HEK293T (cell line): ENCODE data around the gene CLASP1.
"Not testable (repeated sequence)": the region's sequence is repeated elsewhere in the genome, so short reads cannot be mapped to it uniquely, and the experiment has no call there.

Experiments used
- CTCF ChIA-PET: fragments of 350-600 bp; formaldehyde crosslinking; extraction: SDS; loops from one replicate; lab custom pipeline; 2021; ENCODE audit warnings: antibody characterized with exemption, inconsistent platforms; lab: Yijun Ruan, JAX
- POLR2A ChIA-PET: fragments of 350-600 bp; formaldehyde crosslinking; extraction: SDS; loops from one replicate; lab custom pipeline; 2020; ENCODE audit warnings: antibody characterized with exemption, inconsistent platforms; lab: Yijun Ruan, JAX
- DNase-seq: peaks from one replicate; pipeline ENCODE4 v3.0.0; 2012; ENCODE audit warnings: mixed read lengths; ENCODE audit errors: extremely low spot score
- ARNT ChIP-seq: fragments of 450-650 bp; IDR thresholded peaks from 2 replicates; pipeline ENCODE4 v1.6.1; 2017; ENCODE audit warnings: mild to moderate bottlenecking
- BHLHE40 ChIP-seq: fragments of 450-650 bp; IDR thresholded peaks from 2 replicates; pipeline ENCODE4 v1.6.1; 2016; ENCODE audit warnings: mild to moderate bottlenecking, moderate library complexity, borderline replicate concordance
- CTBP1 ChIP-seq: fragments of 450-650 bp; IDR thresholded peaks from 2 replicates; pipeline ENCODE4 v1.6.1; 2016; ENCODE audit warnings: borderline replicate concordance
- ELF4 ChIP-seq: fragments of 450-650 bp; IDR thresholded peaks from 2 replicates; pipeline ENCODE4 v1.6.1; 2017; ENCODE audit warnings: antibody characterized with exemption
- FOXA1 ChIP-seq: fragments of 450-650 bp; IDR thresholded peaks from 2 replicates; pipeline ENCODE4 v1.6.1; 2016; ENCODE audit warnings: mild to moderate bottlenecking
- FOXK2 ChIP-seq: fragments of 450-650 bp; IDR thresholded peaks from 2 replicates; pipeline ENCODE4 v1.6.1; 2016; ENCODE audit warnings: mild to moderate bottlenecking
- FOXM1 ChIP-seq: fragments of 450-650 bp; IDR thresholded peaks from 2 replicates; pipeline ENCODE4 v1.6.1; 2017; ENCODE audit warnings: mild to moderate bottlenecking, borderline replicate concordance
- HDGF ChIP-seq: fragments of 450-650 bp; IDR thresholded peaks from 2 replicates; pipeline ENCODE4 v1.6.1; 2017; ENCODE audit warnings: antibody characterized with exemption, borderline replicate concordance
- L3MBTL2 ChIP-seq: fragments of 450-650 bp; conservative IDR thresholded peaks from 2 replicates; pipeline ENCODE4 v1.6.1; 2016; ENCODE audit warnings: mild to moderate bottlenecking
- LEF1 ChIP-seq: fragments of 450-650 bp; IDR thresholded peaks from 2 replicates; pipeline ENCODE4 v1.6.1; 2017; ENCODE audit warnings: mild to moderate bottlenecking, borderline replicate concordance
- NFRKB ChIP-seq: fragments of 450-650 bp; IDR thresholded peaks from 2 replicates; pipeline ENCODE4 v1.6.1; 2016; ENCODE audit warnings: mild to moderate bottlenecking, moderate library complexity
- PKNOX1 ChIP-seq: fragments of 450-650 bp; IDR thresholded peaks from 2 replicates; pipeline ENCODE4 v1.6.1; 2016
- SP1 ChIP-seq: fragments of 450-650 bp; IDR thresholded peaks from 2 replicates; pipeline ENCODE4 v1.6.1; 2017
- SUZ12 ChIP-seq: fragments of 450-650 bp; IDR thresholded peaks from 2 replicates; pipeline ENCODE4 v1.6.1; 2016; ENCODE audit warnings: mild to moderate bottlenecking
- TARDBP ChIP-seq: fragments of 450-650 bp; IDR thresholded peaks from 2 replicates; pipeline ENCODE4 v1.6.1; 2016
- ZNF384 ChIP-seq: fragments of 450-650 bp; IDR thresholded peaks from 2 replicates; pipeline ENCODE4 v1.6.1; 2016

CLASP1 gene

DNA sequence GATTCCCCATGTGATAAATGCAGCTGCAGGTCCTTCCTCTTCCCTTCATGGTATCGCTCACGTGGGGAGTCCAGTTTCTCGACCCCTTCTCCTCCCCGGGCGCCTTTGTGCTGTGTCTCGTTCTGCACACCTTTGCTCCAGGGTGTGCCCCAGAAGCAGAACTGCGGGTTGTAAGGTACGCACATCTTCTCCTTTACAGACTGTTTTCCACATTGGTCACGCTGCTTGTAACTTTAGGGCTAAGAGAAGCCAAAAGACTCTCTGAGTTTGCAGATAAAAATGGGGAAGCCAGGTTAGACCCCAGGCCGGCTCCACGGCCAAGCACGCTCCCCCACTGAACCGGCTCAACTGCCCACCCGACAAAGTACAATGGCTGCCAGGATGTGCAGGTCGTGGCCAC, 318.3 kb downstream of the CLASP1 start:
- POLR2A ChIA-PET = no interaction called here
- CTCF ChIA-PET = no interaction called here
- TF ChIP-seq HDGF = no peak
- TF ChIP-seq NFRKB = no peak
- no peak for TF ChIP-seq BHLHE40
- TF ChIP-seq ZNF384 = no peak
- TF ChIP-seq FOXA1 = no peak
- TF ChIP-seq L3MBTL2 = no peak
- TF ChIP-seq ELF4 = no peak
- TF ChIP-seq PKNOX1 = no peak
- no peak for TF ChIP-seq TARDBP
- TF ChIP-seq SUZ12 = no peak
- no peak for TF ChIP-seq FOXK2
- TF ChIP-seq LEF1 = no peak
- no peak for TF ChIP-seq SP1
- no peak for TF ChIP-seq ARNT
- no peak for DNase-seq

GRCh38 chr2:121329786-121330185, 319.5 kb downstream of the CLASP1 start:
- DNase-seq = no peak
- ChIA-PET POLR2A (no interaction called here), CTCF (no interaction called here)
- no peak for TF ChIP-seq ZNF384
- no peak for TF ChIP-seq FOXA1
- no peak for TF ChIP-seq BHLHE40
- no peak for TF ChIP-seq LEF1
- no peak for TF ChIP-seq L3MBTL2
- no peak for TF ChIP-seq CTBP1
- no peak for TF ChIP-seq FOXK2
- TF ChIP-seq ELF4 = no peak
- TF ChIP-seq NFRKB = no peak
- no peak for TF ChIP-seq SUZ12
- TF ChIP-seq PKNOX1 = no peak
- no peak for TF ChIP-seq HDGF
- TF ChIP-seq SP1 = no peak
- TF ChIP-seq TARDBP = no peak

DNA sequence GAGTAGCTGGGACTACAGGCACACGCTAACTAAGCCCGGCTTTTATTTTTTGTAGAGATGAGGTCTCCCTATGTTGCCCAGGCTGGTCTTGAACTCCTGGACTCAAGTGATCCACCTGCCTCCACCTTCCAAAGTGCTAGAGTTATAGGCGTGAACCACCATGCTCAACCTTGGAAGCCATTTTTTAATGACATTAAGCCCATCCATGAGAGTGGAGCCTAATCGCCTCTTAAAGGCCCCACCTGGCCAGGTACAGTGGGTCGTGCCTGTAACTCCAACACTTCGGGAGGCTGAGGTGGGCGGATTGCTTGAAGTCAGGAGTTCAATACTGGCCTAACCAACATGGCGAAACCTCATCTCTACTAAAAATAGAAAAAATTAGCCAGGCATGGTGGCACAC, 322.6 kb downstream of the CLASP1 start:
- TF ChIP-seq ELF4 (no peak), ZNF384 (no peak), HDGF (no peak)

GRCh38 chr2:121324601-121325000, 324.7 kb downstream of the CLASP1 start:
- ChIA-PET CTCF (no interaction called here), POLR2A (no interaction called here)
- no peak for DNase-seq
- no peak for TF ChIP-seq PKNOX1
- TF ChIP-seq SUZ12 = no peak
- TF ChIP-seq ARNT = no peak
- no peak for TF ChIP-seq FOXK2
- TF ChIP-seq FOXM1 = no peak

More for the DNA sequence above, 322.6 kb downstream of the CLASP1 start:
- ChIA-PET CTCF (interaction anchor here (0.6 kb wide), 1 partner anchor 62 kb away, joined by 4 read pairs; no protein-coding TSS in a partner anchor), POLR2A (no interaction called here)
- no peak for DNase-seq

GRCh38 chr2:121321476-121321875, 327.8 kb downstream of the CLASP1 start:
- ChIA-PET POLR2A (no interaction called here), CTCF (interaction anchor here (1.1 kb wide), 1 partner anchor 193 kb away, joined by 4 read pairs; no protein-coding TSS in a partner anchor)
- TF ChIP-seq HDGF (no peak), ELF4 (no peak), SP1 (no peak)
- DNase-seq = no peak

DNA sequence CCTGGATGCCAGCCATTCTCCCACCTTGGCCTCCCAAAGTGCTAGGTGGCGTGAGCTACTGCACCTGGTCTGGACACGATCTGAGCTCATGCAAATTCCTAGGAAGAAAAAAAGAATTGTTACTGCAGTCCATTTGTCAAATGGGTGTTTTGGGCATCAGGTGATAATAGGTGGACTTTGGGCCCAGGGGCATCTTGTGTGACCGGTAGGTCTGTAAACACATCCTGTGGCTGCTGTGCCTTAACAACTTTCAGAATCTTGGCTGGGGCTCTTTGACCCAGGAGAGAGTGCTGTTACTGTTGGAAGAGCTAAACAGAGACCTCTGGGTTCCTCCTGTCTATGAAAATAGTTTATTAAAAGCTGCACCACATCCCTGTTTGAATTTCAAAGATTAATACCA, 329.3 kb downstream of the CLASP1 start:
- no peak for TF ChIP-seq TARDBP
- TF ChIP-seq ELF4 = no peak
- no peak for TF ChIP-seq BHLHE40
- POLR2A ChIA-PET = no interaction called here
- CTCF ChIA-PET = interaction anchor here (0.7 kb wide), 1 partner anchor 22 kb away, joined by 3 read pairs; no protein-coding TSS in a partner anchor
- no peak for DNase-seq

DNA sequence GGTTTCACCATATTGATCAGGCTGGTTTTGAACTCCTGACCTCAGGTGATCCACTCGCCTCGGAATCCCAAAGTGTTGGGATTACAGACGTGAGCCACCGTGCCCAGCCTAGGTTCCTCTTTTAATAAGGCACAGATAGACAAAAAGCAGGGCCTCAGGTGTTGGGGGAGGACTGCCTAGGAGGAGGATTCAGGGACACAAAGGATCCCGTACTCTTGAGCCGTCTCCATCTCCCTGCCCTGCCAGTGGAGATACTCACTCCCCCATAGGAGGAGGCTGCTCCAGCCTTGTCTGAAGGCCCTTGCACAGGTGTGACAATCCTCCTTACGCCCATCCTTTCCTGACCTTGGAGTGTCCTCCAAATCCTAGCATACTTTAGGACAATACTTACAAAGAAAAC, 332.3 kb downstream of the CLASP1 start:
- DNase-seq = no peak
- ChIA-PET CTCF (no interaction called here), POLR2A (no interaction called here)
- no peak for TF ChIP-seq TARDBP
- no peak for TF ChIP-seq FOXA1
- no peak for TF ChIP-seq FOXM1
- no peak for TF ChIP-seq L3MBTL2
- no peak for TF ChIP-seq HDGF
- TF ChIP-seq LEF1 = no peak
- TF ChIP-seq BHLHE40 = no peak
- TF ChIP-seq NFRKB = no peak
- no peak for TF ChIP-seq ARNT

GRCh38 chr2:121313701-121314100, 335.6 kb downstream of the CLASP1 start:
- POLR2A ChIA-PET, DNase-seq: not testable (repeated sequence)
- CTCF ChIA-PET = interaction anchor here (1.1 kb wide), 1 partner anchor 8 kb away, joined by 3 read pairs; no protein-coding TSS in a partner anchor
